GM19395 (cell line): ENCODE measurements around the gene ATAD3C.
"Not testable (repeated sequence)": the region's sequence is repeated elsewhere in the genome, so short reads cannot be mapped to it uniquely, and the experiment has no call there.

Source experiments
- ATAC-seq: cut with Tn5 transposase; IDR thresholded peaks from one replicate; pipeline ENCODE4 v1.9.1; 2021; ENCODE audit warnings: mild to moderate bottlenecking, moderate library complexity; ENCODE audit not compliant: unreplicated experiment

ATAD3C gene

GRCh38 chr1:1494311-1494710 is 44.8 kb downstream of the ATAD3C start:
- not testable (repeated sequence) for ATAC-seq

GRCh38 chr1:1495461-1495975 is 46.0 kb downstream of the ATAD3C start:
- not testable (repeated sequence) for ATAC-seq

GRCh38 chr1:1504777-1505365 is 55.4 kb downstream of the ATAD3C start:
- not testable (repeated sequence) for ATAC-seq

GRCh38 chr1:1505366-1505798 is 55.9 kb downstream of the ATAD3C start:
- not testable (repeated sequence) for ATAC-seq

- not testable (repeated sequence) for ATAC-seq
Measured at GRCh38 chr1:1505801-1506200, 56.3 kb downstream of the ATAD3C start.

- ATAC-seq, result no peak
Measured at GRCh38 chr1:1507305-1507704, 57.8 kb downstream of the ATAD3C start.

- not testable (repeated sequence) for ATAC-seq
Measured at GRCh38 chr1:1508775-1509464, 59.4 kb downstream of the ATAD3C start.

GRCh38 chr1:1509465-1509850 is 60.0 kb downstream of the ATAD3C start:
- not testable (repeated sequence) for ATAC-seq

GRCh38 chr1:1510912-1511532 is 61.5 kb downstream of the ATAD3C start:
- ATAC-seq, result no peak

GRCh38 chr1:1511533-1512285 is 62.2 kb downstream of the ATAD3C start, which contains the start of gene ATAD3A:
Gene ATAD3A, plus strand, starts transcription at chr1:1512162. Its CDS starts 107 bp downstream, at chr1:1512269.
- peak; percentile 91 for ATAC-seq

- ATAC-seq, result not testable (repeated sequence)
Measured at GRCh38 chr1:1512425-1512824, 62.9 kb downstream of the ATAD3C start.

GRCh38 chr1:1513675-1514074 is 64.2 kb downstream of the ATAD3C start:
- ATAC-seq, result not testable (repeated sequence)

GRCh38 chr1:1514376-1514775 is 64.9 kb downstream of the ATAD3C start:
- not testable (repeated sequence) for ATAC-seq

GRCh38 chr1:1516923-1517322 is 67.4 kb downstream of the ATAD3C start:
- not testable (repeated sequence) for ATAC-seq

GRCh38 chr1:1517973-1518620 is 68.6 kb downstream of the ATAD3C start:
- no peak for ATAC-seq

- ATAC-seq, result not testable (repeated sequence)
Measured at GRCh38 chr1:1518621-1519007, 69.1 kb downstream of the ATAD3C start.
